ENCODE measurements around the gene AGPS.

The AGPS gene

GRCh38 chr2:177552422-177553175, 160.0 kb downstream of the AGPS start (continued):
- TF ChIP-seq ZNF221 (tag by site-specific recombination; IDR thresholded peaks at IDR 0.05; ENCODE audit: borderline replicate concordance): no peak
- TF ChIP-seq ZNF366 (tag by site-specific recombination; conservative IDR thresholded peaks at IDR 0.05): no peak
- TF ChIP-seq ZNF18 (tag by site-specific recombination; IDR thresholded peaks at IDR 0.05): no peak
- no peak for TF ChIP-seq AEBP2 (tag by site-specific recombination; IDR thresholded peaks at IDR 0.05; ENCODE audit: borderline replicate concordance)
- no peak for TF ChIP-seq EGR2 (tag by site-specific recombination; IDR thresholded peaks at IDR 0.05; ENCODE audit: low read depth)
- TF ChIP-seq ZNF558 (tag by site-specific recombination; IDR thresholded peaks at IDR 0.05): no peak
- no peak for TF ChIP-seq SCRT2 (tag by site-specific recombination; IDR thresholded peaks at IDR 0.05)
- no peak for TF ChIP-seq ZFP3 (tag by site-specific recombination; IDR thresholded peaks at IDR 0.05; ENCODE audit: low read depth)
- no peak for TF ChIP-seq SCRT1 (tag by site-specific recombination; IDR thresholded peaks at IDR 0.05; ENCODE audit: borderline replicate concordance)
- TF ChIP-seq ZNF169 (tag by site-specific recombination; IDR thresholded peaks at IDR 0.05): no peak
- no peak for TF ChIP-seq ZNF426 (tag by site-specific recombination; IDR thresholded peaks at IDR 0.05)
- TF ChIP-seq ZNF274 (IDR thresholded peaks at IDR 0.05; ENCODE audit: low read length): no peak
- TF ChIP-seq ZNF274 (tag by site-specific recombination; IDR thresholded peaks at IDR 0.05; ENCODE audit: borderline replicate concordance): no peak
- no peak for TF ChIP-seq ZNF202 (tag by site-specific recombination; IDR thresholded peaks at IDR 0.05; ENCODE audit: borderline replicate concordance)
- TF ChIP-seq ZNF16 (tag by site-specific recombination; IDR thresholded peaks at IDR 0.05; ENCODE audit: low read depth): no peak
- TF ChIP-seq ZNF768 (tag by site-specific recombination; IDR thresholded peaks at IDR 0.05): no peak
- no peak for TF ChIP-seq SP7 (tag by site-specific recombination; IDR thresholded peaks at IDR 0.05)
- TF ChIP-seq ZNF596 (tag by site-specific recombination; IDR thresholded peaks at IDR 0.05): peak; percentile 59
- TF ChIP-seq ZNF654 (tag by site-specific recombination; IDR thresholded peaks at IDR 0.05; ENCODE audit: low read depth): no peak
- TF ChIP-seq ZSCAN16 (tag by site-specific recombination; IDR thresholded peaks at IDR 0.05): no peak
- no peak for TF ChIP-seq ZNF624 (tag by site-specific recombination; IDR thresholded peaks at IDR 0.05)
- no peak for TF ChIP-seq ZSCAN23 (tag by site-specific recombination; IDR thresholded peaks at IDR 0.05)
- TF ChIP-seq ZNF292 (tag by site-specific recombination; IDR thresholded peaks at IDR 0.05; ENCODE audit: borderline replicate concordance, low read depth): no peak
- no peak for TF ChIP-seq REPIN1 (tag by site-specific recombination; IDR thresholded peaks at IDR 0.05; ENCODE audit: low read depth)
- no peak for TF ChIP-seq ZNF658 (tag by site-specific recombination; IDR thresholded peaks at IDR 0.05)
- TF ChIP-seq KLF8 (tag by site-specific recombination; IDR thresholded peaks at IDR 0.05): no peak
- peak; percentile 71 for TF ChIP-seq ZBTB26 (tag by site-specific recombination; optimal IDR thresholded peaks at IDR 0.05)
- no peak for TF ChIP-seq ZNF140 (tag by site-specific recombination; IDR thresholded peaks at IDR 0.05)
- no peak for TF ChIP-seq ZNF660 (tag by site-specific recombination; IDR thresholded peaks at IDR 0.05)
- TF ChIP-seq HIC1 (tag by site-specific recombination; IDR thresholded peaks at IDR 0.05): no peak
- no peak for TF ChIP-seq ZBTB8A (tag by site-specific recombination; IDR thresholded peaks at IDR 0.05)
- TF ChIP-seq ZNF530 (tag by site-specific recombination; IDR thresholded peaks at IDR 0.05; ENCODE audit: low read depth): no peak
- no peak for TF ChIP-seq IKZF3 (tag by site-specific recombination; IDR thresholded peaks at IDR 0.05)
- TF ChIP-seq ZNF529 (tag by site-specific recombination; IDR thresholded peaks at IDR 0.05; ENCODE audit: insufficient replicate concordance): no peak

All from HEK293 (cell line).